Psoas muscle (tissue), 8 donors: ENCODE data around the gene INO80. TPM values are rescaled to one million over a fixed set of nuclear protein-coding genes. Genes with fewer than 3 reads are reported as not detected.

Source experiments
- ATAC-seq, 4 donors: fragments of 200-7000 bp; cut with Tn5 transposase; one replicate each; pipeline ENCODE4 v1.9.1; 2020; ENCODE audit warnings: moderate library complexity in 3 of 4, mild to moderate bottlenecking in 2 of 4
- DNase-seq, 2 donors: peaks; one replicate each; pipeline ENCODE4 v3.0.0-alpha.2; 2020
- H3K27ac ChIP-seq: fragments of 200-600 bp; one replicate; pipeline ENCODE4 v1.8.0; 2022
- H3K27me3 ChIP-seq, 3 donors: fragments of 200-600 bp in 1 of 3; one replicate each; pipeline versions ENCODE4 v1.6.1 to v1.8.0; 2013 to 2022; ENCODE audit warnings: low read length in 2 of 3, mild to moderate bottlenecking in 2 of 3, moderate library complexity in 1 of 3; ENCODE audit not compliant: insufficient read depth in 3 of 3
- H3K36me3 ChIP-seq, 2 donors: fragments of 200-600 bp in 1 of 2; one replicate each; pipeline versions ENCODE4 v1.6.1 to v1.8.0; 2013 to 2022; ENCODE audit warnings: low read depth in 1 of 2, mild to moderate bottlenecking in 1 of 2, moderate library complexity in 1 of 2; ENCODE audit not compliant: insufficient read depth in 1 of 2
- H3K4me1 ChIP-seq: fragments of 200-600 bp; one replicate; pipeline ENCODE4 v1.8.0; 2022
- H3K4me3 ChIP-seq: fragments of 200-600 bp; one replicate; pipeline ENCODE4 v1.8.0; 2022; ENCODE audit warnings: mild to moderate bottlenecking
- H3K9me3 ChIP-seq: fragments of 200-600 bp; one replicate; pipeline ENCODE4 v1.8.0; 2022
- CTCF ChIP-seq: fragments of 200-600 bp; IDR thresholded peaks from one replicate; pipeline ENCODE4 v1.8.0; 2022; ENCODE audit warnings: antibody characterized with exemption
- WGBS, 3 donors: extraction: QIAGEN DNeasy Blood & Tissue Kit; methylation state at CpG; one replicate each; pipeline versions ENCODE4 v1.1.6 to v1.1.7; 2013; 5-methylcytosine and 5-hydroxymethylcytosine counted together
- intact Hi-C, 2 donors: fragments of 100-400 bp; cut with DNase I; formaldehyde crosslinking; loops; one replicate each; pipeline versions ENCODE4 v1.11.0 to v1.14.2; 2022
- polyA plus RNA-seq, 3 donors: library from polyadenylated mRNA; stranded (reverse); fragments of 200-250 nt; gene quantifications; one replicate each; pipeline ENCODE4 v1.2.3, GENCODE V29; 2013
- total RNA-seq, 4 donors: library from RNA; stranded (reverse); fragmentation: NEBNext Ultra II Directional in 2 of 4; extraction: Animal tissue kit (Norgen Biotek cat#: 25700) in 2 of 4; gene quantifications; one replicate each; pipeline versions ENCODE4 v1.2.1 to v1.2.4, GENCODE V29; 2021 to 2023
- donor health status: healthy with polysubstance abuse.
- donor health status: DM: no; HTN: no; CAD: no; lungs with moderate emphysema.
- donor health status: Bipolar disorder and iron deficiency.
- donor health status: healthy.
- donor health status: DM: yes; HTN: yes; CAD: no.
- donor health status: DM: no; HTN: no; CAD: no.
- donor health status: DM: no; HTN: no; CAD: no.
- donor health status: DM: yes; HTN: yes; CAD: no.

Gene INO80
- total and polyA plus RNA-seq, 7 donors: 12.4 to 30.5 (median 20.1) TPM

- Histone ChIP-seq H3K27me3 (no peaks in the 10 kb centered on the region), H3K4me1 (no peaks in the 10 kb centered on the region), H3K4me3 (no peak overlapping the region), H3K27ac (no peak overlapping the region), H3K9me3 (no peaks in the 10 kb centered on the region), H3K36me3 (peaks cover 10 to 88% of the 10 kb centered on the region in 2 donors)
- intact Hi-C loops: no loop called here
- no peak for TF ChIP-seq CTCF
- 93 to 98% (median 93%) methylated on average over 3 of the region's 3 CpGs for WGBS, 3 donors
- no peak for DNase-seq
- no peak for ATAC-seq
Measured at GRCh38 chr15:40995656-40996055, 120.4 kb downstream of the INO80 start.

- intact Hi-C loops: no loop called here
- WGBS, 3 donors: 87 to 91% (median 90%) methylated on average over 5 of the region's 5 CpGs
Measured at GRCh38 chr15:40992825-40993224, 123.3 kb downstream of the INO80 start.

GRCh38 chr15:40992241-40992741 is 123.8 kb downstream of the INO80 start:
- no peaks in the 10 kb centered on the region for H3K27me3 ChIP-seq
- whole genome bisulfite sequencing, 3 donors: 28 to 56% (median 56%) methylated on average over 1 of the region's 1 CpG
- no peak overlapping the region for H3K27ac ChIP-seq
- ATAC-seq (no peak), DNase-seq (no peak)
- no peaks in the 10 kb centered on the region for H3K9me3 ChIP-seq
- no peak for TF ChIP-seq CTCF
- H3K4me1 ChIP-seq: no peaks in the 10 kb centered on the region
- H3K4me3 ChIP-seq: no peak overlapping the region
- intact Hi-C loops: no loop called here
- H3K36me3 ChIP-seq: peaks cover 6 to 80% of the 10 kb centered on the region in 2 donors

More at GRCh38 chr15:40992825-40993224, 123.3 kb downstream of the INO80 start:
- DNase-seq (no peak), ATAC-seq (no peak)
- TF ChIP-seq CTCF: no peak
- Histone ChIP-seq H3K27ac (no peak overlapping the region), H3K27me3 (no peaks in the 10 kb centered on the region), H3K4me1 (no peaks in the 10 kb centered on the region), H3K36me3 (peaks cover 10 to 79% of the 10 kb centered on the region in 2 donors), H3K9me3 (no peaks in the 10 kb centered on the region), H3K4me3 (no peak overlapping the region)

GRCh38 chr15:40991355-40991754 is 124.7 kb downstream of the INO80 start:
- H3K27ac ChIP-seq: no peak overlapping the region
- no peak for TF ChIP-seq CTCF
- no peaks in the 10 kb centered on the region for H3K9me3 ChIP-seq
- H3K27me3 ChIP-seq: no peaks in the 10 kb centered on the region
- peaks cover 5 to 80% of the 10 kb centered on the region in 2 donors for H3K36me3 ChIP-seq
- H3K4me3 ChIP-seq: no peak overlapping the region
- H3K4me1 ChIP-seq: no peaks in the 10 kb centered on the region
- 92 to 97% (median 94%) methylated on average over 3 of the region's 3 CpGs for WGBS, 3 donors
- DNase-seq (no peak), ATAC-seq (no peak)
- intact Hi-C loops: no loop called here

- no peak for TF ChIP-seq CTCF
- WGBS, 3 donors: 0% methylated on average over 1 of the region's 1 CpG
- Histone ChIP-seq H3K36me3 (peaks cover 5 to 80% of the 10 kb centered on the region in 2 donors), H3K27me3 (no peaks in the 10 kb centered on the region), H3K9me3 (no peaks in the 10 kb centered on the region), H3K4me3 (no peak overlapping the region), H3K27ac (no peak overlapping the region), H3K4me1 (no peaks in the 10 kb centered on the region)
- DNase-seq (no peak), ATAC-seq (no peak)
- intact Hi-C loops: no loop called here
Measured at GRCh38 chr15:40990789-40991188, 125.3 kb downstream of the INO80 start.
